ENCODE measurements around the gene HP1BP3.

DNA sequence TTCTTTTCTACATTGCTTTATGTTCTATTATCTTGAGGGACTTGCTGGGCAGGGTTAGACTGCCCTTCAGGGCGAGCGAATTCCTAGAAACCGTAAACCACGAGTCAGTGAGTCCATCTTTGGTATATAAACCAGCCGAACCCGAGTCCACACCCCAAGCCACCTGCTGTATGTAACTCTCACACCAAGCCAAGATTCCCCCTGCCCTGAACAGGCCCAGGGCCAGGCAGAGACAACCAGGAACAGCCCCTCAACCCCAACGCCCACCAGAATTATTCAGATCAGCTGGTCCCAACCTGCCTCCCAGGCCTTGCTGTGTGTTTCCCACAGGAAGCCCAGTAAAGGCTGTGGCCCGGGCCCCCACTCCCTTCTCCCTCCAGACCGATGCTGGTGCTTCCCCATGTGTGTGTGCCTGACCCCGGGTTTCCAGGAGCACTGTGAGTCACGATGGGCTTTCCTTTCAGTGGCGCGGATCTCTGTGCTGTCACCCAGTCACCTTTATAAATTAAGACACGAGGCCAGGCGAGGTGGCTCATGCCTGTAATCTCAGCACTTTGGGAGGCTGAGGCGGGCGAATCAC lies 86.4 kb downstream of the HP1BP3 start:
- TF ChIP-seq, protein P1, sequence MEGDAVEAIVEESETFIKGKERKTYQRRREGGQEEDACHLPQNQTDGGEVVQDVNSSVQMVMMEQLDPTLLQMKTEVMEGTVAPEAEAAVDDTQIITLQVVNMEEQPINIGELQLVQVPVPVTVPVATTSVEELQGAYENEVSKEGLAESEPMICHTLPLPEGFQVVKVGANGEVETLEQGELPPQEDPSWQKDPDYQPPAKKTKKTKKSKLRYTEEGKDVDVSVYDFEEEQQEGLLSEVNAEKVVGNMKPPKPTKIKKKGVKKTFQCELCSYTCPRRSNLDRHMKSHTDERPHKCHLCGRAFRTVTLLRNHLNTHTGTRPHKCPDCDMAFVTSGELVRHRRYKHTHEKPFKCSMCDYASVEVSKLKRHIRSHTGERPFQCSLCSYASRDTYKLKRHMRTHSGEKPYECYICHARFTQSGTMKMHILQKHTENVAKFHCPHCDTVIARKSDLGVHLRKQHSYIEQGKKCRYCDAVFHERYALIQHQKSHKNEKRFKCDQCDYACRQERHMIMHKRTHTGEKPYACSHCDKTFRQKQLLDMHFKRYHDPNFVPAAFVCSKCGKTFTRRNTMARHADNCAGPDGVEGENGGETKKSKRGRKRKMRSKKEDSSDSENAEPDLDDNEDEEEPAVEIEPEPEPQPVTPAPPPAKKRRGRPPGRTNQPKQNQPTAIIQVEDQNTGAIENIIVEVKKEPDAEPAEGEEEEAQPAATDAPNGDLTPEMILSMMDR (conservative IDR thresholded peaks at IDR 0.05) = no peak
- no peak for TF ChIP-seq ZFX (IDR thresholded peaks at IDR 0.05)
